ENCODE measurements around the gene RFTN2. TPM values are rescaled to one million over a fixed set of nuclear protein-coding genes. Genes with fewer than 3 reads are reported as not detected.
"Not testable (repeated sequence)": the region's sequence is repeated elsewhere in the genome, so short reads cannot be mapped to it uniquely, and the experiment has no call there.

RFTN2 gene
- total RNA-seq, 6 experiments from 2014 or later = 0.05 to 0.45 (median 0.13) TPM; not detected in 1

- Mint-ChIP-seq H3K36me3 (ENCODE audit: low read depth) (no peaks in the 10 kb centered on the region; the same call in 1 of the 2 replicates), H3K9me3 (no peaks in the 10 kb centered on the region), H3K4me1 (ENCODE audit: low read depth) (peaks cover 47% of the 10 kb centered on the region), H3K27me3 (ENCODE audit: insufficient read depth) (no peaks in the 10 kb centered on the region), H3K27ac (peak within 1 kb of the TSS; percentile 81), H3K4me3 (peak within 1 kb of the TSS; percentile 89)
- TF ChIP-seq CTCF (IDR thresholded peaks at IDR 0.05) = no peak
- peak; percentile 89 for DNase-seq
Observed at GRCh38 chr2:197705121-197705911, 29.9 kb upstream of the RFTN2 start, which contains the start of gene MARS2. MARS2 (plus strand) TSS chr2:197705369; CDS start chr2:197705406, 37 bp downstream.

DNA sequence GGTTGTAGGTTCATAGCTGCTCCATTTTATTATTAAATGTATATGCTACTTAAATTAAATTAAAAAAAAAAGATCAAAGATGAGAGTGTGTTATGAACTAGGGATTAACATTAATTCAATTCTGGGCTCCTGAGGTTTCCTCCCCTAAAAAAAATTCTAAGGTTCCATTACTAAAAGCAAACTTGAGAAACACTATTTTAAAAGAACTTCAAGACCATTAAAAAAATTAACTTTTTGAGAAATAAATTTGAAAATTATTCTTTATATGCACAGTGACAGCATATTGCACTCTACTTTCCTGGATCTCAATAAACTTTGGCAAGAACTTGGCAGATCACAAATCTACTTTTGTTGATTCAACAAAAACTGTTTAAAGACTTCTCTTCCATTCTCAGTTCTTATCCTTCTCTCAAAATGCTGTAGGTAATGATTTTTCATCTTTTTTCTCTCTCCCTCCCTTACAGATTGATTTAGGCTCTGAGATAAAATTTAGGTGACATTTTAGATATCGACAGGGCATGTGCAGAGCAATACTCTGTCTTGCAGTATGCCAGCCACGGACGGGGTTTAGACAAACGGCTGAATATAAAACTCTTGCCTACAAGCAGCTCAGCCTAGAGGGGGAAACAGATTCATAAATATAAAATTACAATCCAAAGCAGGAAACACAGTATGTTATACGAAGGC lies 29.2 kb upstream of the RFTN2 start:
- no peaks in the 10 kb centered on the region for H3K9me3 Mint-ChIP-seq
- peaks cover 39% of the 10 kb centered on the region for H3K4me1 Mint-ChIP-seq (ENCODE audit: low read depth)
- H3K27ac Mint-ChIP-seq = peak overlapping the region; percentile 81
- no peak for TF ChIP-seq CTCF (IDR thresholded peaks at IDR 0.05)
- DNase-seq = no peak
- no peaks in the 10 kb centered on the region; the same call in 1 of the 2 replicates for H3K36me3 Mint-ChIP-seq (ENCODE audit: low read depth)
- H3K4me3 Mint-ChIP-seq = peak overlapping the region; percentile 89
- H3K27me3 Mint-ChIP-seq (ENCODE audit: insufficient read depth) = no peaks in the 10 kb centered on the region

DNA sequence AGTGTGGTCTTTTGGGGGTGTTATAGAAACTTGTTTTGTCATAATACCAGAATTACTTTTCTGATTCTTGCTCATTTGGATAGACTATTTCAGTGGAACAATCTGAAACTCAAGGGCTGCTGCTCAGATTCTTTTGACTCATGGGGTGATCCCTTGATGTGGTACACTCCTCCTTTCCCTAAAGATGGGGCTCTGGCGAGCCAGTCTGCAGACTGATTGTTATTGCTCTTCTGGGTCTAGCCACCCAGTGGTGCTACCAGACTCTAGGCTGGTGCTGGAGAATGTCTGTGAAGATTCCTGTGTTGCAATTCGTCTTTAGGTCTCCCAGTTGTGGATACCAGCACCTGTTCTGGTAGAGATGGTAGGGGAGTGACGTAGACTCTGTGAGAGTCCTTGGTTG lies 25.6 kb upstream of the RFTN2 start:
- H3K4me3 Mint-ChIP-seq = no peak overlapping the region
- H3K4me1 Mint-ChIP-seq (ENCODE audit: low read depth) = peaks cover 15% of the 10 kb centered on the region
- no peaks in the 10 kb centered on the region for H3K36me3 Mint-ChIP-seq (ENCODE audit: low read depth)

DNA sequence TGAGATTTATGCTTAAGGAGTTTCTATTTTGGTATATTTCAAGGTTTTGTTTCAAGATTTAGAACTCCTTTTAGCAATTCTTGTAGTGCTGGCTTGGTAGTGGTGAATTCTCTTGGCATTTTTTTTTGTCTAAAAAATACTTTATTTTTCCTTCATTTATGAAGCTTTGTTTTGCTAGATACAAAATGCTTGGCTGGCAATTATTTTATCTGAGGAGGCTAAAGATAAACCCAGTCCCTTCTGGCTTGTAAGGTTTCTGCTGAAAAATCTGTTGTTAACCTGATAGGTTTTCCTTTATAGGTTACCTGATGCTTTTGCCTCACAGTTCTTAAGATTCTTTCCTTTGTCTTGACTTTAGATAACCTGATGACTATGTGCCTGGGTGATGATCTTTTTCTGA lies 24.3 kb upstream of the RFTN2 start:
- not testable (repeated sequence) for H3K27ac Mint-ChIP-seq; DNase-seq; H3K9me3 Mint-ChIP-seq; H3K27me3 Mint-ChIP-seq (ENCODE audit: insufficient read depth); H3K4me3 Mint-ChIP-seq; H3K36me3 Mint-ChIP-seq (ENCODE audit: low read depth)
- H3K4me1 Mint-ChIP-seq (ENCODE audit: low read depth) = peaks cover 13% of the 10 kb centered on the region

More for the DNA sequence above, 25.6 kb upstream of the RFTN2 start:
- H3K27me3 Mint-ChIP-seq (ENCODE audit: insufficient read depth) = no peaks in the 10 kb centered on the region
- TF ChIP-seq CTCF (IDR thresholded peaks at IDR 0.05) = no peak
- no peak for DNase-seq
- H3K27ac Mint-ChIP-seq = no peak overlapping the region
- no peaks in the 10 kb centered on the region for H3K9me3 Mint-ChIP-seq

GRCh38 chr2:197696571-197696970 lies 21.2 kb upstream of the RFTN2 start:
- not testable (repeated sequence) for H3K27ac Mint-ChIP-seq; H3K4me3 Mint-ChIP-seq; H3K36me3 Mint-ChIP-seq (ENCODE audit: low read depth); H3K27me3 Mint-ChIP-seq (ENCODE audit: insufficient read depth); H3K4me1 Mint-ChIP-seq (ENCODE audit: low read depth); DNase-seq; H3K9me3 Mint-ChIP-seq

DNA sequence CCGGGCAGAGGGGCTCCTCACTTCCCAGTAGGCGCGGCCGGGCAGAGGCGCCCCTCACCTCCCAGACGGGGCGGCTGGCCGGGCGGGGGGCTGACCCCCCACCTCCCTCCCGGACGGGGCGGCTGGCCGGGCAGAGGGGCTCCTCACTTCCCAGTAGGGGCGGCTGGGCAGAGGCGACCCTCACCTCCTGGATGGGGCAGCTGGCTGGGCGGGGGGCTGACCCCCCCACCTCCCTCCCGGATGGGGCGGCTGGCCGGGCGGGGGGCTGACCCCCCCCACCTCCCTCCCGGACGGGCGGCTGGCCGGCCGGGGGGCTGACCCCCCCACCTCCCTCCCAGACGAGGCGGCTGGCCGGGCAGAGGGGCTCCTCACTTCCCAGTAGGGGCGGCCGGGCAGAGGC lies 20.6 kb upstream of the RFTN2 start:
- not testable (repeated sequence) for DNase-seq; H3K36me3 Mint-ChIP-seq (ENCODE audit: low read depth); H3K4me3 Mint-ChIP-seq; H3K27ac Mint-ChIP-seq; H3K9me3 Mint-ChIP-seq; H3K4me1 Mint-ChIP-seq (ENCODE audit: low read depth); H3K27me3 Mint-ChIP-seq (ENCODE audit: insufficient read depth)

DNA sequence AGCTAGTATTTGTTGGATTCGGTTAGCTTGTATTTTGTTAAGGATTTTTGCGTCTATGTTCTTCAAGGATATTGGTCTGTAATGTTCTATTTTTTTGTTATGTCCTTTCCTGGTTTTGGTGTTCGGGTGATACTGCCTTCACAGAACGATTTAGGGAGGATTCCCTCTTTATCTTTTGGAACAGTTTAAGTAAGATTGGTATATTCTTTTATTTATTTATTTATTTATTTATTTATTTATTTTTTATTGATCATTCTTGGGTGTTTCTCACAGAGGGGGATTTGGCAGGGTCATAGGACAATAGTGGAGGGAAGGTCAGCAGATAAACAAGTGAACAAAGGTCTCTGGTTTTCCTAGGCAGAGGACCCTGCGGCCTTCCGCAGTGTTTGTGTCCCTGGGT lies 19.8 kb upstream of the RFTN2 start:
- H3K4me1 Mint-ChIP-seq (ENCODE audit: low read depth); DNase-seq; H3K36me3 Mint-ChIP-seq (ENCODE audit: low read depth); H3K27ac Mint-ChIP-seq; H3K4me3 Mint-ChIP-seq; H3K9me3 Mint-ChIP-seq; H3K27me3 Mint-ChIP-seq (ENCODE audit: insufficient read depth): not testable (repeated sequence)

Data from HFFc6 (cell line).